OCI-LY7 (cell line): ENCODE measurements around the gene INPP4A. TPM values are rescaled to one million over a fixed set of nuclear protein-coding genes. Genes with fewer than 3 reads are reported as not detected.

Experiments used
- BruUV-seq: library from RNA; stranded (reverse); fragments of 400-500 nt; replicated peaks from 2 replicates; lab custom pipeline; 2021; lab: Mats Ljungman, UMichigan
- CTCF ChIA-PET: fragments of 300-600 bp; sonication (Branson Sonifier 250); formaldehyde crosslinking; loops from one replicate; lab custom pipeline; 2022; ENCODE audit warnings: antibody characterized with exemption; ENCODE audit not compliant: unreplicated experiment; lab: Charles Lee
- POLR2A ChIA-PET: fragments of 300-600 bp; sonication (Branson Sonifier 250); formaldehyde crosslinking; loops from one replicate; lab custom pipeline; 2022; ENCODE audit warnings: antibody characterized with exemption; lab: Charles Lee
- DNase-seq: peaks from one replicate; pipeline ENCODE4 v3.0.0-alpha.2; 2015; ENCODE audit warnings: low spot score
- H2AFZ ChIP-seq: fragments of 200-600 bp; sonication (generic), shearing (Covaris generic); 2 replicates; pipeline ENCODE4 v1.6.1; 2014; ENCODE audit warnings: mild to moderate bottlenecking, antibody characterized with exemption, low read length, moderate library complexity
- H3K27ac ChIP-seq: fragments of 200-600 bp; sonication (generic); 2 replicates; pipeline ENCODE4 v1.5.1; 2014; ENCODE audit warnings: mixed run types, low read depth, mild to moderate bottlenecking, moderate library complexity, low read length, inconsistent platforms; ENCODE audit not compliant: poor library complexity, severe bottlenecking
- H3K36me3 ChIP-seq: fragments of 200-600 bp; sonication (generic); 2 replicates; pipeline ENCODE4 v1.6.1; 2014; ENCODE audit warnings: mild to moderate bottlenecking, antibody characterized with exemption, low read length, moderate library complexity, mixed read lengths; ENCODE audit not compliant: insufficient read depth
- H3K4me1 ChIP-seq: fragments of 200-600 bp; sonication (generic); 2 replicates; pipeline ENCODE4 v1.5.1; 2014; ENCODE audit warnings: mild to moderate bottlenecking, low read length; ENCODE audit not compliant: insufficient read depth, poor library complexity, severe bottlenecking
- H3K4me2 ChIP-seq: fragments of 200-600 bp; sonication (generic); 2 replicates; pipeline ENCODE4 v1.6.1; 2014; ENCODE audit warnings: mild to moderate bottlenecking, low read length
- H3K4me3 ChIP-seq: fragments of 200-600 bp; sonication (generic); 2 replicates; pipeline ENCODE4 v1.5.1; 2014; ENCODE audit warnings: mild to moderate bottlenecking, low read depth, low read length; ENCODE audit not compliant: poor library complexity, severe bottlenecking
- H3K79me2 ChIP-seq: fragments of 200-600 bp; sonication (generic); 2 replicates; pipeline ENCODE4 v1.6.1; 2016; ENCODE audit warnings: low read depth, mild to moderate bottlenecking, low read length, moderate library complexity, mixed read lengths; ENCODE audit not compliant: insufficient read depth
- H3K9me2 ChIP-seq: fragments of 200-600 bp; sonication (generic); 2 replicates; pipeline ENCODE4 v1.6.1; 2016; ENCODE audit warnings: mild to moderate bottlenecking, low read length, mixed read lengths; ENCODE audit not compliant: insufficient read depth
- H3K9me3 ChIP-seq: fragments of 200-600 bp; sonication (generic); 2 replicates; pipeline ENCODE4 v1.6.1; 2014; ENCODE audit warnings: mild to moderate bottlenecking, mixed run types, low read length, mixed read lengths
- H4K20me1 ChIP-seq: fragments of 200-600 bp; sonication (generic); 2 replicates; pipeline ENCODE4 v1.6.1; 2014; ENCODE audit warnings: mild to moderate bottlenecking, antibody characterized with exemption, low read length, moderate library complexity, mixed read lengths; ENCODE audit not compliant: insufficient read depth
- CTCF ChIP-seq: fragments of 200-600 bp; sonication (generic); conservative IDR thresholded peaks from 2 replicates; pipeline ENCODE4 v1.5.1; 2014; ENCODE audit warnings: mild to moderate bottlenecking, antibody characterized with exemption, low read length, moderate library complexity, mixed read lengths
- EZH2phosphoT487 ChIP-seq: fragments of 200-600 bp; sonication (generic); IDR thresholded peaks from 2 replicates; pipeline ENCODE4 v1.6.1; 2018; ENCODE audit warnings: low read depth, borderline replicate concordance, mild to moderate bottlenecking, mixed run types, antibody characterized with exemption, low read length, moderate library complexity, mixed read lengths
- intact Hi-C: fragments of 100-400 bp; cut with micrococcal nuclease; formaldehyde crosslinking; loops from one replicate; pipeline ENCODE4 v1.10.0; 2022; ENCODE audit not compliant: unreplicated experiment
- total RNA-seq, 2 experiments: library from RNA; depleted of rRNA in 1 of 2; stranded (reverse); fragments of >200 nt in 1 of 2; shearing (Covaris generic) in 1 of 2; gene quantifications; 2 replicates each; pipeline ENCODE4 v1.2.3, GENCODE V29; 2014 to 2022

INPP4A gene
- total RNA-seq, 2 experiments from 2014 or later, result 28.5 to 28.6 TPM

GRCh38 chr2:98477506-98477905 is 32.8 kb downstream of the INPP4A start:
- Histone ChIP-seq H3K27ac (no peak overlapping the region), H3K79me2 (no peaks in the 10 kb centered on the region), H3K4me2 (no peak overlapping the region), H3K4me1 (peaks cover 14% of the 10 kb centered on the region), H3K36me3 (no peaks in the 10 kb centered on the region), H4K20me1 (no peaks in the 10 kb centered on the region; the same call in 1 of the 2 replicates), H2AFZ (no peak overlapping the region), H3K9me3 (no peaks in the 10 kb centered on the region), H3K4me3 (no peak overlapping the region), H3K9me2 (no peaks in the 10 kb centered on the region)
- intact Hi-C loops, result no loop called here
- no peak for TF ChIP-seq CTCF
- TF ChIP-seq EZH2phosphoT487, result no peak
- ChIA-PET CTCF (no interaction called here), POLR2A (no interaction called here)
- no TSS peak for BruUV-seq
- no peak for DNase-seq

GRCh38 chr2:98478088-98478551 is 33.5 kb downstream of the INPP4A start:
- no TSS peak for BruUV-seq
- Histone ChIP-seq H4K20me1 (no peaks in the 10 kb centered on the region; the same call in 1 of the 2 replicates), H3K36me3 (no peaks in the 10 kb centered on the region), H3K4me2 (no peak overlapping the region), H3K9me3 (no peaks in the 10 kb centered on the region), H3K27ac (no peak overlapping the region), H3K4me3 (no peak overlapping the region), H3K9me2 (no peaks in the 10 kb centered on the region), H2AFZ (no peak overlapping the region), H3K79me2 (no peaks in the 10 kb centered on the region), H3K4me1 (peaks cover 20% of the 10 kb centered on the region)
- no peak for DNase-seq
- ChIA-PET POLR2A (interaction anchor here (0.6 kb wide), 2 partner anchors 404 to 574 kb away, joined by 3 read pairs; no protein-coding TSS in a partner anchor), CTCF (no interaction called here)
- TF ChIP-seq CTCF, result no peak
- no peak for TF ChIP-seq EZH2phosphoT487
- intact Hi-C loops, result no loop called here

- Histone ChIP-seq H3K4me1 (peaks cover 26% of the 10 kb centered on the region), H4K20me1 (no peaks in the 10 kb centered on the region; the same call in 1 of the 2 replicates), H2AFZ (no peak overlapping the region), H3K9me3 (no peaks in the 10 kb centered on the region), H3K79me2 (no peaks in the 10 kb centered on the region), H3K36me3 (no peaks in the 10 kb centered on the region), H3K4me2 (no peak overlapping the region), H3K4me3 (no peak overlapping the region), H3K9me2 (no peaks in the 10 kb centered on the region), H3K27ac (no peak overlapping the region)
- TF ChIP-seq EZH2phosphoT487 (no peak), CTCF (no peak)
- CTCF ChIA-PET, result no interaction called here
- DNase-seq, result no peak
- intact Hi-C loops, result no loop called here
- BruUV-seq, result no TSS peak
- POLR2A ChIA-PET, result interaction anchor here (0.6 kb wide), 1 partner anchor 573 kb away, joined by 3 read pairs; no protein-coding TSS in a partner anchor
Measured at GRCh38 chr2:98478907-98479306, 34.2 kb downstream of the INPP4A start.
